Psoas muscle (tissue), 8 donors: ENCODE data around the gene NDUFB2. TPM values are rescaled to one million over a fixed set of nuclear protein-coding genes. Genes with fewer than 3 reads are reported as not detected.

Source experiments
- ATAC-seq, 4 donors: fragments of 200-7000 bp; cut with Tn5 transposase; one replicate each; pipeline ENCODE4 v1.9.1; 2020; ENCODE audit warnings: moderate library complexity in 3 of 4, mild to moderate bottlenecking in 2 of 4
- DNase-seq, 2 donors: peaks; one replicate each; pipeline ENCODE4 v3.0.0-alpha.2; 2020
- H3K27ac ChIP-seq: fragments of 200-600 bp; one replicate; pipeline ENCODE4 v1.8.0; 2022
- H3K27me3 ChIP-seq, 3 donors: fragments of 200-600 bp in 1 of 3; one replicate each; pipeline versions ENCODE4 v1.6.1 to v1.8.0; 2013 to 2022; ENCODE audit warnings: low read length in 2 of 3, mild to moderate bottlenecking in 2 of 3, moderate library complexity in 1 of 3; ENCODE audit not compliant: insufficient read depth in 3 of 3
- H3K36me3 ChIP-seq, 2 donors: fragments of 200-600 bp in 1 of 2; one replicate each; pipeline versions ENCODE4 v1.6.1 to v1.8.0; 2013 to 2022; ENCODE audit warnings: low read depth in 1 of 2, mild to moderate bottlenecking in 1 of 2, moderate library complexity in 1 of 2; ENCODE audit not compliant: insufficient read depth in 1 of 2
- H3K4me1 ChIP-seq: fragments of 200-600 bp; one replicate; pipeline ENCODE4 v1.8.0; 2022
- H3K4me3 ChIP-seq: fragments of 200-600 bp; one replicate; pipeline ENCODE4 v1.8.0; 2022; ENCODE audit warnings: mild to moderate bottlenecking
- H3K9me3 ChIP-seq: fragments of 200-600 bp; one replicate; pipeline ENCODE4 v1.8.0; 2022
- CTCF ChIP-seq: fragments of 200-600 bp; IDR thresholded peaks from one replicate; pipeline ENCODE4 v1.8.0; 2022; ENCODE audit warnings: antibody characterized with exemption
- WGBS, 3 donors: extraction: QIAGEN DNeasy Blood & Tissue Kit; methylation state at CpG; one replicate each; pipeline versions ENCODE4 v1.1.6 to v1.1.7; 2013; 5-methylcytosine and 5-hydroxymethylcytosine counted together
- intact Hi-C, 2 donors: fragments of 100-400 bp; cut with DNase I; formaldehyde crosslinking; loops; one replicate each; pipeline versions ENCODE4 v1.11.0 to v1.14.2; 2022
- polyA plus RNA-seq, 3 donors: library from polyadenylated mRNA; stranded (reverse); fragments of 200-250 nt; gene quantifications; one replicate each; pipeline ENCODE4 v1.2.3, GENCODE V29; 2013
- total RNA-seq, 4 donors: library from RNA; stranded (reverse); fragmentation: NEBNext Ultra II Directional in 2 of 4; extraction: Animal tissue kit (Norgen Biotek cat#: 25700) in 2 of 4; gene quantifications; one replicate each; pipeline versions ENCODE4 v1.2.1 to v1.2.4, GENCODE V29; 2021 to 2023
- donor health status: healthy with polysubstance abuse.
- donor health status: DM: no; HTN: no; CAD: no; lungs with moderate emphysema.
- donor health status: Bipolar disorder and iron deficiency.
- donor health status: healthy.
- donor health status: DM: yes; HTN: yes; CAD: no.
- donor health status: DM: no; HTN: no; CAD: no.
- donor health status: DM: no; HTN: no; CAD: no.
- donor health status: DM: yes; HTN: yes; CAD: no.

NDUFB2 gene
- total and polyA plus RNA-seq, 7 donors, result 320 to 768 (median 481) TPM

GRCh38 chr7:140653319-140654108 lies 43.0 kb upstream of the NDUFB2 start:
- peak; percentile 70 to 85 (median 76) for ATAC-seq
- intact Hi-C loops, result loop anchor here (2.0 to 10.0 kb wide), 4 partner anchors 135 to 361 kb away; partner anchors contain the start of genes MKRN1 (in 2 of the 2), MRPS33 (in 1 of the 2) and RAB19 (in 1 of the 2)
- TF ChIP-seq CTCF, result peak; percentile 88
- Histone ChIP-seq H3K4me3 (no peak overlapping the region), H3K27me3 (no peaks in the 10 kb centered on the region), H3K36me3 (no peaks in the 10 kb centered on the region), H3K4me1 (peaks cover 32% of the 10 kb centered on the region), H3K9me3 (no peaks in the 10 kb centered on the region), H3K27ac (no peak overlapping the region)
- peak in 1 of 2 donors; percentile 42 for DNase-seq
- WGBS, 3 donors, result 13 to 19% (median 14%) methylated on average over 15 of the region's 15 CpGs

GRCh38 chr7:140654109-140654387 lies 42.5 kb upstream of the NDUFB2 start:
- Histone ChIP-seq H3K4me3 (no peak overlapping the region), H3K9me3 (no peaks in the 10 kb centered on the region), H3K36me3 (no peaks in the 10 kb centered on the region), H3K4me1 (peaks cover 32% of the 10 kb centered on the region), H3K27me3 (no peaks in the 10 kb centered on the region), H3K27ac (peak overlapping the region; percentile 14)
- no peak for DNase-seq
- 18 to 49% (median 33%) methylated on average over 2 of the region's 2 CpGs for WGBS, 3 donors
- TF ChIP-seq CTCF, result no peak
- peak in 3 of 4 donors; percentile 47 to 59 (median 59) for ATAC-seq
- intact Hi-C loops, result loop anchor here (2.0 to 10.0 kb wide), 4 partner anchors 135 to 361 kb away; partner anchors contain the start of genes MKRN1 (in 1 of the 2), MRPS33 (in 1 of the 2) and RAB19 (in 1 of the 2)

GRCh38 chr7:140654661-140655060 lies 41.8 kb upstream of the NDUFB2 start:
- intact Hi-C loops, result loop anchor here (2.0 to 10.0 kb wide), 4 partner anchors 136 to 360 kb away; partner anchors contain the start of genes MKRN1 (in 1 of the 2), MRPS33 (in 1 of the 2) and RAB19 (in 1 of the 2)
- Histone ChIP-seq H3K9me3 (no peaks in the 10 kb centered on the region), H3K27ac (no peak overlapping the region)

GRCh38 chr7:140655511-140656408 lies 40.7 kb upstream of the NDUFB2 start:
- no peaks in the 10 kb centered on the region for H3K27me3 ChIP-seq
- H3K27ac ChIP-seq, result peak overlapping the region; percentile 77
- peaks cover 32% of the 10 kb centered on the region for H3K4me1 ChIP-seq
- intact Hi-C loops, result loop anchor here (2.0 to 10.0 kb wide), 4 partner anchors 137 to 359 kb away; partner anchors contain the start of genes MKRN1 (in 1 of the 2), MRPS33 (in 1 of the 2) and RAB19 (in 1 of the 2)
- no peak for TF ChIP-seq CTCF
- H3K4me3 ChIP-seq, result peak overlapping the region; percentile 60
- no peaks in the 10 kb centered on the region for H3K36me3 ChIP-seq
- WGBS, 3 donors, result 78 to 88% (median 86%) methylated on average over 16 of the region's 16 CpGs
- ATAC-seq (no peak), DNase-seq (no peak)
- H3K9me3 ChIP-seq, result no peaks in the 10 kb centered on the region

More at GRCh38 chr7:140654661-140655060, 41.8 kb upstream of the NDUFB2 start:
- ATAC-seq (no peak), DNase-seq (no peak)
- peaks cover 32% of the 10 kb centered on the region for H3K4me1 ChIP-seq
- H3K27me3 ChIP-seq, result no peaks in the 10 kb centered on the region
- H3K4me3 ChIP-seq, result no peak overlapping the region
- no peaks in the 10 kb centered on the region for H3K36me3 ChIP-seq
- WGBS, 3 donors, result 96 to 100% (median 98%) methylated on average over 4 of the region's 4 CpGs
- TF ChIP-seq CTCF, result no peak
